ENCODE results near the gene SFMBT2.
"Not testable (repeated sequence)": the region's sequence is repeated elsewhere in the genome, so short reads cannot be mapped to it uniquely, and the experiment has no call there.

SFMBT2 gene

GRCh38 chr10:7400068-7400715 is 10.6 kb downstream of the SFMBT2 start:
- no peak for TF ChIP-seq ZNF274 (IDR thresholded peaks at IDR 0.05; ENCODE audit: low read depth, low read length)
- H3K4me3 ChIP-seq (ENCODE audit: low read length) = no peak overlapping the region

GRCh38 chr10:7399533-7399932 is 11.3 kb downstream of the SFMBT2 start:
- H3K4me3 ChIP-seq (ENCODE audit: low read length) = no peak overlapping the region
- TF ChIP-seq ZNF274 (IDR thresholded peaks at IDR 0.05; ENCODE audit: low read depth, low read length) = no peak

- no peak overlapping the region for H3K4me3 ChIP-seq (ENCODE audit: low read length)
- no peak for TF ChIP-seq ZNF274 (IDR thresholded peaks at IDR 0.05; ENCODE audit: low read depth, low read length)
These were observed 13.5 kb downstream of the SFMBT2 start for GRCh38 chr10:7397049-7398035.

GRCh38 chr10:7392301-7392700 is 18.5 kb downstream of the SFMBT2 start:
- not testable (repeated sequence) for H3K4me3 ChIP-seq (ENCODE audit: low read length)

GRCh38 chr10:7391748-7392147 is 19.1 kb downstream of the SFMBT2 start:
- no peak for TF ChIP-seq ZNF274 (IDR thresholded peaks at IDR 0.05; ENCODE audit: low read depth, low read length)
- H3K4me3 ChIP-seq (ENCODE audit: low read length) = no peak overlapping the region

DNA sequence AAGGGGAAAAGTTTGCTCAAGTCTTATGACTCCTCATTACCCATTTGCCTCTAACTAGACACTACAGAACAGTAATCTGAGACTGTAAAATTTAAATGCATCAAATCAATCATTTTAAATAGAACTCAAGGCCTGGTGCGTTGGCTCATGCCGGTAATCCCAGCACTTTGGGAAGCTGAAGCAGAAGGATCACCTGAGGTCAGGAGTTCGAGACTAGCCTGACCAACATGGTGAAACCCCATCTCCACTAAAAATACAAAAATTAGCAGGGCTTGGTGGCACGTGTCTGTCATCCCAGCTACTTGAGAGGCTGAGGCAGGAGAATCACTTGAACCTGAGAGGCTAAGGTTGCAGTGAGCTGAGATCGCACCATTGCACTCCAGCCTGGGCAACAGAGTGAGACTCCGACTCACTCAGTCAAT is 20.1 kb downstream of the SFMBT2 start:
- H3K4me3 ChIP-seq (ENCODE audit: low read length) = not testable (repeated sequence)

DNA sequence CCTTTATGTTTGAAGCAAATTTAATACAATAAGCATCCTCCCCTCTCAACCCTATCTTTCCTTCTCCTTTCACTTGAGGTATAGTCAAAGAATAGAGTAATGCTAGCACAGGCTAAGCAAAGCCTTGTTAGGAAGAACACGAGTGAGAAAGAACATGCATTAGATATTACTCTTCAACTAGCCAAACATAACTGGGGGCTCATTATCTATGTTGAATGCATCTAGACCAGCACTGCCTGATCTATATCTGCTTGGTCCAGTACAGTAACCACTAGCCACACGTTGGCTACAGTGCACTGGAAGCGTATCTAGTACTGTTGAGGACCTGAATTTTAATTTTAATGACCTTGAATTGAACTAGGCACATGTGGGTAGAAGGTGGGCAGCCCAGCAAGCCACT is 21.0 kb downstream of the SFMBT2 start:
- no peak overlapping the region for H3K4me3 ChIP-seq (ENCODE audit: low read length)
- no peak for TF ChIP-seq ZNF274 (IDR thresholded peaks at IDR 0.05; ENCODE audit: low read depth, low read length)

GRCh38 chr10:7389346-7389745 is 21.5 kb downstream of the SFMBT2 start:
- TF ChIP-seq ZNF274 (IDR thresholded peaks at IDR 0.05; ENCODE audit: low read depth, low read length) = no peak
- no peak overlapping the region for H3K4me3 ChIP-seq (ENCODE audit: low read length)

DNA sequence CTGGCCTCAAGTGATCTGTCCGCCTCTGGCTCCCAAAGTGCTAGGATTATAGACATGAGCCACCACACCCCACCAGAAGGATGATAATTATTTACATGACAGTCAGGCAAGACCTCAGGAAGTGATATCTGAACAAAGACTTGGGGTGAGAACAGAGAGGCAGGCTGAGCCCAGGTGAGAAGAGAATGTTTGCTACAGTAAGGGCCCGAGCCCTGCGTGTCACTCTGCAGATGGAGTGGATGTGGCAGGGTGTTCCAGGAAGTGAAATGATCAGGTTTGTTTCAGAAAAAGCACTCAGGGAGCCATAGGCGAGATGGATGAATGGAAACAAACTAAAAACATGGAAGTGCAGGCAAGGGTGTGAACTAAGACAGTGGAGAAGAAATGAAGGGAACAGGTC is 22.2 kb downstream of the SFMBT2 start:
- TF ChIP-seq ZNF274 (IDR thresholded peaks at IDR 0.05; ENCODE audit: low read depth, low read length) = no peak
- H3K4me3 ChIP-seq (ENCODE audit: low read length) = no peak overlapping the region

DNA sequence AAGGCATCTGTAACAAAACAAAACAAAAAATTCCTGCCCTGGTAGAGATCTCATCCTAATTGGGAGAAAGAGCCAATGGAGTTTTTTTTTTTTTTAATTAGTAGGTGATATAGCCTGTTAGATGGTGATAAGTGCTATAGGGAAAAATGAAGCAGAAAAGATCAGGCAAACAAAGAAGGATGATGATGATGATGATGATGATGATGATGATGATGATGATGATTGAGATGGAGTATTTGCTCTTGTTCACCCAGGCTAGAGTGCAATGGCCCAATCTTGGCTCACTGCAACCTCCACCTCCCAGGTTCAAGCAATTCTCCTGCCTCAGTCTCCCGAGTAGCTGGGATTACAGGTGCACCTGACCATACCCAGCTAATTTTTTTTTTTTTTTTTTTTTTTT is 22.7 kb downstream of the SFMBT2 start:
- H3K4me3 ChIP-seq (ENCODE audit: low read length) = not testable (repeated sequence)

GRCh38 chr10:7385114-7385513 is 25.7 kb downstream of the SFMBT2 start:
- H3K4me3 ChIP-seq (ENCODE audit: low read length) = no peak overlapping the region
- TF ChIP-seq ZNF274 (IDR thresholded peaks at IDR 0.05; ENCODE audit: low read depth, low read length) = no peak

DNA sequence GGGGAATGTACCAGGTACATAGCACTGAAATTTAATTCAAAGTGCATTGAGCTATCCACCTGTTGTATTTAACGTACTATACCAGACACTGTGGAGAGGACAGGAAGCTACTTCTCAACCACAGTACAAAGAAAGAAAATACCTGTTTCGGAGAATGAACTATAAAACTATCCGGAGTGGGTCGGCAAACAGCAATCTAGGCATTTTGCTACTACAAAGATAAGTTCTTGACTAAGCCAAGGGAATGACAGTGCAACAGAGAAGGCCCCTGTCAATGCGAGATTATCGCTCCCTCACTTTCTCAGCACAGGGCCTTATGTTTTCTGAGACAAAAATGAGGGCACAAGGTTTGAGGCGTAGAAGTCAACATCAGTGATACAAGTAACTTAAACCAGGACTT is 27.4 kb downstream of the SFMBT2 start:
- TF ChIP-seq ZNF274 (IDR thresholded peaks at IDR 0.05; ENCODE audit: low read depth, low read length) = no peak
- H3K4me3 ChIP-seq (ENCODE audit: low read length) = no peak overlapping the region

GRCh38 chr10:7380704-7381241 is 30.1 kb downstream of the SFMBT2 start:
- TF ChIP-seq ZNF274 (IDR thresholded peaks at IDR 0.05; ENCODE audit: low read depth, low read length) = no peak
- no peak overlapping the region for H3K4me3 ChIP-seq (ENCODE audit: low read length)

DNA sequence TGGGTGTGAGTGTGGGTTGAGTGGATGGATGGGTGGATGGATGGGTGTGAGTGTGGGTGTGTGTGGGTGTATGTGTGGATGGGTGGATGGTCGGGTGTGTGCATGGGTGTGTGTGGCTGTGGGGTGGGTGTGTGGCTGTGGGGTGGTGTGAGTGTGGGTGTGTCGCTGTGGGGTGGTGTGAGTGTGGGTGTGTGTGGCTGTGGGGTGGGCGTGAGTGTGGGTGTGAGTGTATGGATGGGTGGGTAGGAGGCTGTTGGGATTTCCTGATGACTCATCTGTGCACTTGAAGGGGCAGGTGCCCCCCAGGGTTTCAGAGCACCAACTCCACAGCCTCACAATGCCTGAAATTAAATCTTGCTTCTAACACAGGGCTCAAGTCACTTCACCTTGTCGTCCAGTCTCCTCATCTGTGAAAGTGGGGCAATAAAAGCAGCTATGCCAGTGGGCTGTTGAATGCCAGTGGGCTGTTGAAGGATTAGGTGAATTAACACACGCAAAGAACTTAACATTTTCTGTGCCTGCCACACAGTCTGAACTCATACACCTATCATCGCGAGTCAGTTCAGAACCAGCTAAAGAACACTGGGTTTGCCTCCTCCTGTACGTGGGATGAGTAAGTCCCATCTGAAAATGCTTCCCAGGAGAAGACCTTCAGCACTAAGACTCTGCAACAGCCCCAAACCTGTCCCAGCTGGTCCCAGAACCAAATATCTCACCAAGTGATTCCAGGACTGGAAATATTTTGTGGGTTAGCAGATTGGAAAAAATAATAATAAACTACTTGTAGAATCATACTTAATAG is 32.0 kb downstream of the SFMBT2 start:
- no peak overlapping the region for H3K4me3 ChIP-seq (ENCODE audit: low read length)
- no peak for TF ChIP-seq ZNF274 (IDR thresholded peaks at IDR 0.05; ENCODE audit: low read depth, low read length)

All from GM08714 (cell line).